Stimulated activated CD8-positive, alpha-beta memory T cell treated with anti-CD3 and anti-CD28 coated beads, Interleukin-12 subunit alpha, Interleukin-12 subunit beta, amount 100 ng/mL, for 1 hour (primary cell): Measurements from ENCODE around the gene P3H2.

Experiments used
- DNase-seq: peaks from one replicate; pipeline ENCODE4 v3.0.0-alpha.2; 2020; ENCODE audit warnings: low read depth

Gene P3H2

DNA sequence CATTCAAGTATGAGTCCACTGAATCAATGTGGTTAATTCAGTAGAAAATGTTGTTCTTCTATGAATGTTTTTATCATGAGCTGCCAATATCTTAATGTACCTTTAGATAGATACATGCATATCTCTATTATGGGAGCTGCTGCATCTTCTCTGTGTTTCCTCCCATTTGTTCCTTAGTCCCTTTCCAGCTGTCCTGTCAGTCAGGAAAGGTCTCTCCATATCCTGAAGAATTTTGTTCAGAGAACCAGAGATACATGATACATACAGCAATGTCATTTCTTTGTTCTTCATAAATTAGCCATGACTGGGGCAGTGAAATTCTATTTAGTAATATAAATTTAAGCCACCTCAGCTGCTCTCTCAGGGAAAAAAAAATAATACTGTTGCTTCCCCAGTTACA is 103.7 kb downstream of the P3H2 start:
- no peak for DNase-seq

DNA sequence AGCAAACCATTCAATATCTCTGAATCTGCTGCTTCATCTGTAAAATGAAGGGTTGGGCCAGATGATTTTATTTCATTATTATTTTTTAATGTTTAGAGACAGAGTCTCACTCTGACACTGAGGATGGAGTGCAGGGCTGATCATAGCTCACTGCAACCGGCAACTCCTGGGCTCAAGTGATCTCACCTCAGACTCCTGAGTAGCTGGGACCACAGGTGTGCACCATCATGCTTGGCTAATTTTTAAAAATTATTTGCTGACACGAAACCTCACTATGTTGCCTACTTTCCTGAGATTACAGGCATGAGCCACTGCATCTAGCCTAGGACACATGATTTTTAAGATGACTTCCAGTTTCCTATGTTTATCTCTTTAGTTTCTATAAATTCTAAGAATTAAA is 105.8 kb downstream of the P3H2 start:
- no peak for DNase-seq

DNA sequence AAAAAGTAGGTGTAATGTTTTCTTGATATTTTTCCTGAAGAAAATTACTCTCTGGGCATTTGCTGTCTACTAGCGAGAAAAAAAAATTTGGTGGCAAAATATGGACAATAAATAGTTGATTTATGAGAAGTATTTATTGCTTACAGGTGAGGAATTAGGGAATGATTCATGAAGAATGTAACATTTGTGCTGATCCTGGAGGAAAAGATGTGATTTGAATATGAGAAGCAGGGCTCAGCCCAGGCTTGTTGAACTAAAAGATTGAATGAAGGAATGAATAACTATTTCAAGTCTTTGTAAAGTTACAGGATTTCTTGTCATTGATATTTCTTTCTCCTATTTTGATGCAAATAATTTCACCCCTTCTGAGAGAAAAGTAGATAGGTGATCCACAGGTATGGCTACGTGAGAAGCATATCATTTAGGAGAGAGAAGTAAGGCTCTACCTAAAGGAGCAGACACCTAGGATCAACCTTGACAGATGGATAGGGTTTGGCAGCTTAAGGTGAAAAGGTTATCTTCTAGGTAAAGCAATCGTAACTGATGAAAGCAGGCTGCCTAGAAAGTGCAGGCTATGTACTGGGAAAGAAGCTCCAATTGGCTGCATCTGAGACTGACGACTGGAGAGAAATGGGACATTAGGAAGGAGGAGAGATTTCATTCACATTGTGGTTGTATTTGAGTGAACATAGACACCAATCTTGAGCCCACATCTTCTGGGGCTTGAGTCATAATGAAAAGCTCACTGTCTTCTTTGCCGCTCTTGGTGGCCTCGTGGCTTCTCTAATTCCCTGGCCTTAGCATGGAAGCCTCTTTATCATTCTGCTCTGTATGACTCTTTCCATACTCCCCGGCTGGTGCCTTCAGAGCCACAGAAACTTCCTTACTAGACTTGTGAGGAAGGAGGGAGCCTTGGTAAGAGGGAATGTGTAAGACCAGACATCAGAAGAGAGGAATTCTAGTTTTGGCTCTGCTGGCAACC is 106.5 kb downstream of the P3H2 start:
- no peak for DNase-seq

DNA sequence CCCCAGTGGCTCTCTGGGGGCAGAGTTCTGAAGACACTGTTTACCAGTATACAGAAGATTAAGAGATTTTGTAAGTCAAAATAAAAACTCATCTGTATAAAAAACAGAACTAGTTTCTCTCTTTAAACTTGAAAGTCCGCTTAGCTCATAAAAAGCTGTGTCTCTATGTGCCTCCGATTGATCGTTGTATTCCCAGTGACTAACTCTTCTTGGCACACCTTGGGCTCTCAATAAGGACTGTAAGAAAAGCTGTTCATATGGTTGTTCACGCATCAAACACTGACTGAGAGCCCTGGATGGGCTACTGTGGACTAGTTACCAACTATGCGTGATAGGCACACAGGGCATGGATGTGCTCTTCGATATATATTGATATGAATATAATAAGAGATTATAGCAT is 107.9 kb downstream of the P3H2 start:
- no peak for DNase-seq

DNA sequence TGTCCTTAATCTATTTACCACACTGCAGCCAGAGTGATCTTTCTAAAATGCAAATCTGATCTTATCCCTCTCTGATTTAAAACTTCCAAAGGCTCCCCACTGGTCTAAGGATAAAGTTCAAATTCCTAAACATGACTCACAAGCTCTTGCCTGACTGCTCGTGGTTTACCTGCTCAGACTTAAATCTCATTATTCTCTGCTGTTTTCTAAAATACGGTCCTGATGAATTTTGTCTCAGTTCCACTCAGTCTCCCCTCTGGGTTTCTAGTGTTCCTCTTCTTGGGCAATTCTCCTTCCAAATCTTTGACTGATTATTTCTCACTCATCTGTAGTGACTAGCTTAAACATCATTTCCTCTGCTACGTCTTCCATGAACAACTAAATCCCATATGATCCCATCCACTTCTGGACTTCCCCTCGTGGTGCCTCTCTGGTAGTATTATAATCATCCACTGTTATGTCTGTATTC is 108.3 kb downstream of the P3H2 start:
- no peak for DNase-seq

DNA sequence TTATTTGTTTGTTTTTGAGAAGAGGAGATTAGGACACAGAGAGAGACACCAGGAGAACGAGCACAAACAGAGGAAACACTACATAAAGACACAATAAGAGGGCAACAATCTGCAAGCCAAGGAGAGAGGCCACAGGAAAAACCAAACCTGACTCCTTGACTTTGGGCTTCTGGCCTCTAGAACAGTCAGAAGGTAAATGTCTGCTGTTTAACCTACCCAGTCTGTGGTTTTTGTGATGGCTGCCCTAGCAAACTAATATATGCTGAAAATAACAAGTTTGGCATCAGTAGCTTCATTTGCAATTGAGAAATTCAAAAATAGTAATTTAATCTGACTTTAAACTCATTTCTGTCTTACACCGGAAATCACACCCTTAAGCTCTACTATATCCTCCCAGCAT is 110.2 kb downstream of the P3H2 start:
- no peak for DNase-seq

DNA sequence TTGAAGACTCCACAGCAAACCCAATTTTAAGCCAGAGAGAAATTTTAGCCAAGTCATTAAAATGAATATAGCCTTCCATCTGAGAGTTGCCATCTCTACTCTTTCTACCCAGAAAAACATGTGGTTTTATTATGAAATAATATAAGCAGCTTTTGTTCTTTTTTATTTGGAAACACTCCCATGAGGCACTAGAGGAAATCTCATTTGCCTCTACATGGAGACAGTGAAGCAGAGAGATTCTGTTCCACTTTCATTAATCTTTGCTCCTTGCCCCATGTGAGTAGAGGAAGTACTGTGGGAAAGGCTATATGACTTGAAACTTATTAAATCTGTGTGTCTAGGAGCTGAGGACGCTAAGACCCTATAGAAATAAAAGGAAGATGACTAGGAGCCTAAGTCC is 111.1 kb downstream of the P3H2 start:
- DNase-seq, result no peak

DNA sequence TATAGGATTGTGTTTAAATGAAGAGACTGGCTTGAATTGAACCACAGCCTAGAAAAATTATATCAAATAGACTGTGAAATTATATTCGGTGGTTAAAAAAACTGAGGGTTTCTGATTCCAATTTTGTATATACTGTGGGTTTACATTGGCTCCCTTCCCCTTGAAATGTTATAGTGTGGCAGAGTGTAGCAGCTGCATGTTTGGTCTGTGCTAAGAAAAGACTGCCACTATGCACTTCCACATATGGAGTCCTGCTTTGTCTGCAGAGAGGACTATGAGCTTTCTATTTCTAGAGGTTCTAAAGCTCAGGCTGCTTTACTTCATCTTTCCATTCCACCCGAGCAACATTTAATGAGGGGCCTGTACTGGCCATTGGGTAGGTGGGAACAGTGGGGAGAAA is 112.3 kb downstream of the P3H2 start:
- no peak for DNase-seq

DNA sequence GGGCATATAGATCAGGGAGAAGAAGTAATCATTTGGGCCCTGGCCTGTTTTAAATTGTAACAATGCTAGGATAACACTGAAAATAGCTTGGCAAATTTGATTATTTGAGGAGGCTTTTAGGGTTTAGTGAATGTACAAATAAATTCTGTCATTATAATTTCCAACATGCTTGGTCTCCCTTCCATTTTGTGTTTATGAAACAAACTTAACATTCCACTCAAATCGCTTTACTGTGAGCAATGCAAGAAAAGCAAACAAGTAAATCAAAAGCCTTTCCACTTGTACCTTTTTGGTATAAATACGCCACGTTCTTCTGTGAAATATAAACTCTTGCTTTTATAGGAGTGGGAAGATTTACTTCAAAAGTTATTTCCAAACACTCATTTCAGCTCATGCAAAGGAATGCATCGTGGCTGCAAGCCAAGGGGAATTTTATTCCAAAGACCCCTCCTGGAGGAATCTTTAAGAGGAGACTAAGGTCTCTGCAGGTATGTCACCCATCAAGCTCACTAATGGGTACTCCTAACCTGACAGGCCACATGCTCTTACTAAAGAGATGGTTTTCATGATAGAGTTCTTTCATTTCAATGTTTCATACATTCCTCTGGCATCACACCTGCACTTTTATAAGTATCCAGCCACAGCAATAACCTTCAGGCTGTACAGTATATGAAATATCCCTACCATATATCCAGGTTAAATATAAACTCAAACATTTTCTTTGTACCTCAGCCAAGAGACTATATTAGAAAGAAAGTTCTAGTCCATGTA is 115.2 kb downstream of the P3H2 start:
- DNase-seq, result no peak

DNA sequence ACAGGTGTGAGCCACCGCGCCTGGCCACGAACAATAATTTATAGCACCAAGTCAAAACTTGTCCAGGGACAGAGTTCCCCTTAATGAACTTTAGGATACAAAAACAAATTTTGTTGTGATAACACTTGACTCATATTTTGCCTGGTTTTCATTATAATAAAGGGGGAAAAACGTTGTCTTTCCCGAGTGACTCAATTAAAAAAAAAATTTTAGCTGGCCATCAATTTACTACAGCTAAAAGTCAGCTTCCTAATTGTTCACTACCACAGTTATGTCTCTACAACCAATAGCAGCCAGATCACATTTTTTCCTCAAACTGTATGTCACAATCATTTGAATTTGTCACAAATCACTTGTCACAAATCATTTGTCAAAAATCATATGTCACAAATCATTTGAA is 116.0 kb downstream of the P3H2 start:
- no peak for DNase-seq

DNA sequence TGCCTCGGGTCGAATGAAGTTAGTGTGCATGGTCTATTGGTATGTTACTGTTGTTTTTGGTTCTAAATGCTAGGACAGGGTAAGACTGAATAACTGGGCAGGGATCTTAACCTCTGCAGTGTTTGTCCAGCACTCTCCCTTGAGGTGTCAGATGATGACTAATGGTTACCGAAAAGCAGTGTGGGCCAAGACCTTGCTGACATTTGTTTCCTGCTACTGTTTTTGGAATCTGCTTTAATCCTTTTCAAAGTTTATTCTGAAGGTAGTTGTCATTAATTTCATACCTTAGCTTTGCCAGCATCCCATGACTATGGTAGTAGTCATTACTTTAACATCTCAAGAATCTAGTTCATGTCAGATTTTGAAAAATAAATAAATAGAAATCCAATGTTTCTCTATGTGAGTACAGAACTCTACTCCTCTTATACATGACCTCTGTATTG is 117.0 kb downstream of the P3H2 start:
- DNase-seq, result no peak

DNA sequence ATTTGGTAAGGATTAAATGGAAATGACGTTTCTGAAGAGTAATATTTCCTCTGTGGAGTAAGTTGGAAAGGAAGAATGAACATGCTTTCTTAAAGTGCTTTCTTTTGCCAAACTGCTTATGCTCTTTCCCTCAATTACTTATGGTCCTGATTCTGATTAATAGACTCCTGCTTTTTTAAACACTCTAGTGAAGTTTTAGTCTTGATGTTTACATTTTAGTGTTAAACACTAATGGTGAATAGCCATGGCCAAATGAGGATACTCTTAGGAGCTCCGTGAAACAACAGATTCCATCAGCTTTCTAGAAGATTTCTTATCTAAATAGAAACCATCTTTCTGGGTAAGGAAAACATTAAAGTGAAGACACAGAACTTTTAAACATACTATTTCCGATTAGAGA is 117.6 kb downstream of the P3H2 start:
- DNase-seq, result no peak

DNA sequence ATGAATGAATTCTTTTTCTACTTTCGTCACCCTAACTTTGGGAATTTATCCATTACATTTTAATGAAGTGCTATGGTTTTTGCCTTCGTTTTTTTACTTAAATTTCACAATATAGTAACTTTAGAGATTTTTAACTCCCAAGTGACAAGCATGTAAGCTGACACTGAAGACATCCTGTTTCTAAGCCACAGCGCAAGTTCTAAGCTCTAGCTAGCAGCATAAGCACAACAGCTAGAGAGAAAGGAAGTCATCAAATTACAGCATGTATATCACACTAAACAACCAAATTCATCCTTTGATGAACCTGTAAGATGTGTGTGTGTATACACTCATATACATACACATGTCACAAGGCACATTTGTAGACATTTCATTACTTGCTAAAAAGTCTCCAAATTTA is 119.3 kb downstream of the P3H2 start:
- DNase-seq, result no peak

DNA sequence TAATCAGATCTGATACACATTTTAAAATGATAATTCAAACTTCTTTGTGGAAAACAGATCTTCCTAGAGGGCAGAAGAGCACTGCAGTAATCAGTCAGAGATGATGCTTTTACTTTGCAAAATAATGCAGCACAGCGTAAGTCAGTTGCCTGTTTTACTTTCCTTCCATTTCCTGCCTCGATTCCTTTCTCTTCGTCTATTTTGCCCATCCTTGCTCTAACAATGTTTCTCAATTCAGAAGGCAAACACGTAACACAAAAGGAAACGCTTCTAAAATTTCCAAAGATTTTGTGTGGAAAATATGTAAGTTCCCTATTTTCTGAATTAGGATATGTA is 119.9 kb downstream of the P3H2 start:
- DNase-seq, result no peak

DNA sequence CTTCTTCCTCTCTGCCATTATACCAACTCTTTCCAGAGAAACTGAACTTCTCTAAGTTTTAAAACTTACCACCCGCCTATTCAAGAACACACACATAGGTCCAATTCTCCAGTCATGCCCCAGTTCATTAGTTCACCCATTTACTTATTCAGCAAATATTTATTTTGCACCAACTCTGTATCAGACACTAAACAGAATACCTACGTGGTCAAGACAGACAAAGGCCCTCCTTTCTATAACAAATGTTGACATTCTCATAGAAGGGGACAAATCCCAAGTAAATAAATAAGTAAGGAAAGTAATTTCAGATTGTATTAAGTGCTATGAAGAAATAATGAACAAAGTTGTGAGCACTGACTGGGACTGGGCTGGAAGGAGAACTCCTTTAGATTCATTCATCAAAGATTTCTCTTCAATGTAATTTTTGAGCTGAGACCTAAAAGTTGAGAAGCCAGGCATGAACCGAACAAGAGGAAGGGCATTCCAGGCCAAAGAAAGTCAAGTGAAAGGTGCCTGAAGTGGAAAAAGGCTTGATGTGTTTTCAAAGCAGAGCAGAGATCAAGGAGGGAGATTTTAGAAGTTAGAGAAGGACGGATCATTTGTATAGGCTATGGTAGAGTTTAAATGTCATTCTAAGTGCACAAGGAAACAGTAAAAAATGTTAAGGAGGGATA is 120.4 kb downstream of the P3H2 start:
- no peak for DNase-seq

DNA sequence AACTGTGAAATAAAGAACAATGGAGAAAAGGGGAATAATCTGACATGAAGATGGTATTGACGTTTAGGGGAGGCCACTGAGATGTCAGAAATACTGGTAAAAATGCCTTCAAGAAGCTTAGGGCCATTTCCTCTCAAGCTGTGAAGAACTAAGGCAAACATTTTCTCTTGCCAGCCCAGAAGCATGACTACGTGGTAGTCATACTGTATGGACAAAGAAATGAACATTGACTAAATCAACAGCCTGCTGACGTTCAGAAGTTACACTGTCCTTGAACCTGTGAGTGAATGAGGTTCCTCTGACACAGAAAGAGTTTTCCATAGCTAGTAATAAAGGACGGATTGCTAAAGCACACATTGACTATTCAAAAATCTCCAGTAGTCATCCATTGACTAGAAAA is 121.0 kb downstream of the P3H2 start:
- DNase-seq, result no peak

DNA sequence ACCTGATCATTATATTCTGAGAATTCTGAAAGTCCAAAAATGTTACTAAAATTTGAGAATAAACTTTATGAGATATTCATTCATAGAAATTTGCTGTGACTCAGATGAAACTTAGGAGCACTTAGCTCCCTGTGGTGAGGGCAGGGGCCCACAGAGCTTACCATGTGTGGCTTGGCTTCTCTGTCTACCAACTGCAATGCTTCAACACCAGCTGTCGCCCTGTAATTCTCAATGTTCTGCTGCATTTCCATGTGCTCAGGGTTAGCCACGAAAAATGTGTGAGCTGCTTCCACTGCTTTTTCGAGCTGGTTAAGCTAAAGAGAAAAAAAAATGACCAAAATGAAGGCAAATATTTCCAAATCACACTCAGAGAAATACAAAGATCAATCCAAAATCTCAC is 125.6 kb downstream of the P3H2 start:
- no peak for DNase-seq

DNA sequence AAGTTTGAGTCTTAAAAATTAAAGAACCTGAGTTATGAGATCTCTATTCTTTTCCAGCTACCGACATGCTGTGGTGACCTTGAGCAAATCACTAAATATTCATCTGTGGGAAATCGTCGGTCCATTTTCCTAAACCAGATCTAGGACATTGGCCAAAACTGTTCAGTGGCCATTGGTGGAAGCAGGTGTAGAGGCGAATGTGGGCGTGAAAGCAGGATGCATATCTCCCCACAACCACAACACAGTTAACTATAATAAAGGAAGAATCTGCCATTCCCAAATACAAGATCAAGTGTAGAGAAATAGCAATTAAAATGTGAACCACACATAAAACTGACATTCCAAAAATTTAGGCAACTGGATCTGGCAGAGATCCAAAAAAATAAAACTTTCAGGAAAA is 129.9 kb downstream of the P3H2 start:
- no peak for DNase-seq

DNA sequence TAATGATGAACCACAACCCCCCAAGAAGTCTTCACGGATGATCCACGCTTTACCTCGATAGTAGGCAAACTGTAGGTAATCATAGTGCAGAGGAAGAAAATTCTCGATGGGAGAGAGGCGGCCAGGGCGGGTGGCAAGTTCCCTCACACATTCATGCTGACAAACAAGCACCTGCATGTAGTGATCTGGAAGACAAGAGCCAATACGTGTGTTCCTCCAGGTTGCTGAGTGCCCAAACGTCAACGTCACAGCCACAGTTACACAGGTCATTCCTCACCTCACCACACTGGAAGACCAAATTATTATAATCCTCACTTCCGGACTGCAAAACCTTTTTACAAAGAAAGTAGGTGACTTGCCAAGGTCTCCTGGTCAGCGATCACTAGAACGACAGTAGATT is 131.8 kb downstream of the P3H2 start:
- DNase-seq, result no peak

DNA sequence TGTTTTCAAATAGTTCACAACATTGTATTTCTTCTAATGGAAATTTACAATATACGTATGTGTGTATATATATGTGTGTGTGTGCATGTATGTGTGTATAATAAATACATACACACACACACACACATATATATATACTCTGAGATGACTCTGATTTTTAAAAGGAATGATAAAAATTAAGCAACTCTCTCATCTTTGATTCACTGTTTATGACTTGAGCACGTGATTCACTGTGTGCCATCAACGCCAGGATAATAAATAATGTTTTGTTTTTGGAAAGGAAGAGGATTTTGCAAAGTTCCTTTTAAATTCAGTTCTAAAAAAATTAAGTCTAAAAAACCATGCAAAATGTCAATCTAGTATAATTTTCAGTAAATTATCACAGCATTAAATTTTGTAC is 132.4 kb downstream of the P3H2 start:
- DNase-seq, result no peak

DNA sequence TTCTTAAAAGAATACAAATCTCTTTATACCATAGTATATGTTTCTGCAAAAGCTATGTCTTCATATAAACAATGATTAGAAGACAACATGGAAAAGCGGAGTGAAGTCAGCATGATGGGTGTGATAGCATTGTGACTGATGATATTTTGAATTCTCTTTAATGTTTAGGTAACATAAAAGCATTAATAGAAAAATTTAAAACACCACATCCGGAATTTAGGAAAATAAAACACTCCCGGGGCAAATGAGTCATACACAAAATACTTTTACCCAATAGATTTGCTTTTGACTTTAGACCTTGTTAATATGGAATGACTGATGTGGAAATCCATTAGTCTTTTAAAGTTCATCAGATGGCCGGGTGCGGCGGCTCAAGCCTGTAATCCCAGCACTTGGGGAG is 134.7 kb downstream of the P3H2 start:
- no peak for DNase-seq

DNA sequence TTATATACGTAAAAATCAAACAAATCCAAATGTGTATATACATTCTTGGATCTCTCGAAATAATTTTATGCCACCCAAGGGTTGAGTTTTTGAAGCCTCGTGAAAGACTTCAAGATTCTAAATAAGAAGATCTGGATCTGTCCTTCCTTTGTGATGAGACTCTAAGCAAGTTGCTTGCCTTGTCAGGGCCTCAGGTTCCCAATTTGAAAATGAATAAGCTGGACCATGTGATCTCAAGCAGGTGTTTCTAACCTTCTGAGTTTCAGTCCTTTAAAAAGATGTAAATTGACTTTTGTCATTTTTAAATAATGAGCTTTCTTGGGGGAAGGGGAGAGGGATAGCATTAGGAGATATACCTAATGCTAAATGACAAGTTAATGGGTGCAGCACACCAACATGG is 137.1 kb downstream of the P3H2 start:
- no peak for DNase-seq
